C4-2B (cell line): ENCODE data around the gene MAN2B2.

ENCODE experiments used
- H3K27ac ChIP-seq: fragments of 450-650 bp; 2 replicates; pipeline ENCODE4 v1.5.1; 2017
- CTCF ChIP-seq: fragments of 450-650 bp; conservative IDR thresholded peaks from 2 replicates; pipeline ENCODE4 v1.5.1; 2017; ENCODE audit warnings: mild to moderate bottlenecking
- ZFX ChIP-seq: fragments of 450-650 bp; IDR thresholded peaks from 2 replicates; pipeline ENCODE4 v1.6.1; 2017

MAN2B2 gene

GRCh38 chr4:6595897-6596537 lies 21.0 kb downstream of the MAN2B2 start:
- TF ChIP-seq CTCF (no peak), ZFX (no peak)

GRCh38 chr4:6596948-6597347 lies 22.0 kb downstream of the MAN2B2 start:
- no peak for TF ChIP-seq CTCF
- TF ChIP-seq ZFX: no peak
- no peak overlapping the region for H3K27ac ChIP-seq

More at GRCh38 chr4:6595897-6596537, 21.0 kb downstream of the MAN2B2 start:
- H3K27ac ChIP-seq: no peak overlapping the region

GRCh38 chr4:6598127-6598526 lies 23.1 kb downstream of the MAN2B2 start:
- H3K27ac ChIP-seq: no peak overlapping the region
- TF ChIP-seq ZFX (no peak), CTCF (no peak)

GRCh38 chr4:6598641-6599040 lies 23.7 kb downstream of the MAN2B2 start:
- no peak for TF ChIP-seq ZFX
- TF ChIP-seq CTCF: no peak

GRCh38 chr4:6601661-6602250 lies 26.8 kb downstream of the MAN2B2 start:
- H3K27ac ChIP-seq: no peak overlapping the region
- no peak for TF ChIP-seq CTCF
- no peak for TF ChIP-seq ZFX

More at GRCh38 chr4:6598641-6599040, 23.7 kb downstream of the MAN2B2 start:
- no peak overlapping the region for H3K27ac ChIP-seq

- H3K27ac ChIP-seq: no peak overlapping the region
- TF ChIP-seq CTCF: no peak
- TF ChIP-seq ZFX: no peak
Observed at GRCh38 chr4:6602289-6602688, 27.3 kb downstream of the MAN2B2 start.

GRCh38 chr4:6603128-6603527 lies 28.1 kb downstream of the MAN2B2 start:
- H3K27ac ChIP-seq: no peak overlapping the region

More at GRCh38 chr4:6603128-6603527, 28.1 kb downstream of the MAN2B2 start:
- TF ChIP-seq ZFX: no peak
- no peak for TF ChIP-seq CTCF
